H9 (cell line): ENCODE results near the gene NUAK2. TPM values are rescaled to one million over a fixed set of nuclear protein-coding genes. Genes with fewer than 3 reads are reported as not detected.

ENCODE experiments used
- DNase-seq: peaks from one replicate; pipeline ENCODE4 v3.0.0-alpha.2; 2017
- H2AFZ ChIP-seq: one replicate; pipeline ENCODE4 v1.6.1; 2013; ENCODE audit warnings: mild to moderate bottlenecking, low read length, control low read depth, moderate library complexity
- H2AK5ac ChIP-seq: 2 replicates; pipeline ENCODE4 v1.6.1; 2013; ENCODE audit warnings: low read length, control low read depth, mixed read lengths; ENCODE audit not compliant: insufficient read length
- H2BK120ac ChIP-seq: one replicate; pipeline ENCODE4 v1.6.1; 2013; ENCODE audit warnings: low read depth, mild to moderate bottlenecking, low read length, control low read depth, inconsistent platforms; ENCODE audit not compliant: poor library complexity, severe bottlenecking
- H2BK12ac ChIP-seq: 2 replicates; pipeline ENCODE4 v1.6.1; 2013; ENCODE audit warnings: low read length, control low read depth, mixed read lengths, low read depth; ENCODE audit not compliant: insufficient read length
- H2BK15ac ChIP-seq: 2 replicates; pipeline ENCODE4 v1.6.1; 2013; ENCODE audit warnings: low read depth, low read length, control low read depth
- H2BK20ac ChIP-seq: one replicate; pipeline ENCODE4 v1.6.1; 2013; ENCODE audit warnings: low read depth, mild to moderate bottlenecking, low read length, control low read depth, inconsistent platforms; ENCODE audit not compliant: poor library complexity, severe bottlenecking
- H2BK5ac ChIP-seq: 2 replicates; pipeline ENCODE4 v1.6.1; 2013; ENCODE audit warnings: low read length, control low read depth, mixed read lengths; ENCODE audit not compliant: insufficient read length
- H3K14ac ChIP-seq: 2 replicates; pipeline ENCODE4 v1.6.1; 2013; ENCODE audit warnings: low read length, control low read depth; ENCODE audit not compliant: insufficient read depth
- H3K18ac ChIP-seq: 2 replicates; pipeline ENCODE4 v1.6.1; 2013; ENCODE audit warnings: low read depth, mild to moderate bottlenecking, mixed read lengths, low read length, control low read depth; ENCODE audit not compliant: insufficient read length
- H3K23ac ChIP-seq: 2 replicates; pipeline ENCODE4 v1.6.1; 2013; ENCODE audit warnings: low read length, control low read depth, mixed read lengths, low read depth; ENCODE audit not compliant: insufficient read length
- H3K23me2 ChIP-seq: 2 replicates; pipeline ENCODE4 v1.6.1; 2013; ENCODE audit warnings: low read depth, mild to moderate bottlenecking, mixed read lengths, low read length, control low read depth; ENCODE audit not compliant: insufficient read length, poor library complexity, severe bottlenecking
- H3K27ac ChIP-seq: 2 replicates; pipeline ENCODE4 v1.5.1; 2013; ENCODE audit warnings: low read length, control low read depth, mixed read lengths, low read depth; ENCODE audit not compliant: insufficient read length
- H3K27me3 ChIP-seq: 2 replicates; pipeline ENCODE4 v1.6.1; 2013; ENCODE audit warnings: low read length, control low read depth, inconsistent platforms; ENCODE audit not compliant: insufficient read depth
- H3K4ac ChIP-seq: 2 replicates; pipeline ENCODE4 v1.6.1; 2013; ENCODE audit warnings: low read depth, mild to moderate bottlenecking, control low read depth, inconsistent platforms, low read length, moderate library complexity
- H3K4me1 ChIP-seq: 2 replicates; pipeline ENCODE4 v1.6.1; 2013; ENCODE audit warnings: low read length, control low read depth, inconsistent platforms; ENCODE audit not compliant: insufficient read depth
- H3K4me2 ChIP-seq: 2 replicates; pipeline ENCODE4 v1.6.1; 2013; ENCODE audit warnings: low read length, control low read depth, mixed read lengths; ENCODE audit not compliant: insufficient read length, insufficient read depth
- H3K56ac ChIP-seq: 2 replicates; pipeline ENCODE4 v1.6.1; 2013; ENCODE audit warnings: low read depth, mild to moderate bottlenecking, mixed read lengths, low read length, control low read depth; ENCODE audit not compliant: insufficient read length
- H3K79me1 ChIP-seq: 2 replicates; pipeline ENCODE4 v1.6.1; 2013; ENCODE audit warnings: low read depth, mild to moderate bottlenecking, moderate library complexity, low read length, control low read depth, inconsistent platforms; ENCODE audit not compliant: insufficient read depth, poor library complexity, severe bottlenecking
- H3K79me2 ChIP-seq: 2 replicates; pipeline ENCODE4 v1.6.1; 2013; ENCODE audit warnings: low read length, control low read depth, inconsistent platforms; ENCODE audit not compliant: insufficient read depth
- H3K9ac ChIP-seq: 2 replicates; pipeline ENCODE4 v1.6.1; 2013; ENCODE audit warnings: low read length, control low read depth, mixed read lengths; ENCODE audit not compliant: insufficient read length; ENCODE audit errors: extremely low read depth
- H3K9me3 ChIP-seq: one replicate; pipeline ENCODE4 v1.6.1; 2013; ENCODE audit warnings: low read depth, low read length, inconsistent platforms; ENCODE audit not compliant: control insufficient read depth
- H3T11ph ChIP-seq: one replicate; pipeline ENCODE4 v1.6.1; 2013; ENCODE audit warnings: mild to moderate bottlenecking, low read length, control low read depth, inconsistent platforms
- H4K20me1 ChIP-seq: one replicate; pipeline ENCODE4 v1.6.1; 2013; ENCODE audit not compliant: control insufficient read depth, insufficient read length, insufficient read depth
- H4K5ac ChIP-seq: 2 replicates; pipeline ENCODE4 v1.6.1; 2013; ENCODE audit warnings: low read depth, mild to moderate bottlenecking, mixed read lengths, low read length, control low read depth; ENCODE audit not compliant: insufficient read length
- H4K8ac ChIP-seq: replicated peaks from 2 replicates; pipeline ENCODE4 v1.6.1; 2013; ENCODE audit warnings: low read length, control low read depth, mixed read lengths, low read depth; ENCODE audit not compliant: insufficient read length
- H4K91ac ChIP-seq: 2 replicates; pipeline ENCODE4 v1.6.1; 2013; ENCODE audit warnings: low read depth, mild to moderate bottlenecking, moderate library complexity, mixed read lengths, low read length, control low read depth; ENCODE audit not compliant: insufficient read length
- H3K27ac Mint-ChIP-seq, 3 experiments: 2 replicates in 2 of 3; 3 replicates in 1 of 3; pipeline ENCODE4 v1.8.0; 2020 to 2021; ENCODE audit warnings: mixed read lengths in 3 of 3, mild to moderate bottlenecking in 1 of 3, moderate library complexity in 1 of 3
- H3K27me3 Mint-ChIP-seq: 2 replicates; pipeline ENCODE4 v1.8.0; 2021; ENCODE audit warnings: low read depth, mild to moderate bottlenecking, moderate library complexity, mixed read lengths
- H3K36me3 Mint-ChIP-seq, 3 experiments: 2 replicates in 2 of 3; 3 replicates in 1 of 3; pipeline ENCODE4 v1.8.0; 2020 to 2021; ENCODE audit warnings: low read depth in 3 of 3, mixed read lengths in 3 of 3; ENCODE audit not compliant: insufficient read depth in 1 of 3
- H3K4me1 Mint-ChIP-seq, 2 experiments: 2 replicates each; pipeline ENCODE4 v1.8.0; 2020; ENCODE audit warnings: mixed read lengths in 2 of 2
- H3K4me3 Mint-ChIP-seq, 2 experiments: 2 replicates in 1 of 2; 3 replicates in 1 of 2; pipeline ENCODE4 v1.8.0; 2020 to 2021; ENCODE audit warnings: mild to moderate bottlenecking in 2 of 2, mixed read lengths in 2 of 2, moderate library complexity in 1 of 2
- H3K9me3 Mint-ChIP-seq, 2 experiments: 2 replicates in 1 of 2; 3 replicates in 1 of 2; pipeline ENCODE4 v1.8.0; 2020; ENCODE audit warnings: mild to moderate bottlenecking in 2 of 2, mixed read lengths in 2 of 2, moderate library complexity in 1 of 2
- CTCF ChIP-seq: fragments of 200-600 bp; sonication (generic); conservative IDR thresholded peaks from 3 replicates; pipeline ENCODE4 v1.8.0; 2021; ENCODE audit warnings: antibody characterized with exemption, mild to moderate bottlenecking
- WGBS: extraction: QIAGEN DNeasy Blood & Tissue Kit; methylation state at CpG from one replicate; pipeline ENCODE4 v1.1.7; 2013; ENCODE audit warnings: missing lambda C conversion rate, low lambda C conversion rate, mixed read lengths; ENCODE audit not compliant: insufficient read length; ENCODE audit errors: extremely low coverage; 5-methylcytosine and 5-hydroxymethylcytosine counted together
- total RNA-seq: library from RNA; stranded (reverse); gene quantifications from 2 replicates; pipeline ENCODE4 v1.2.1, GENCODE V29; 2021

Gene NUAK2
- total RNA-seq, 1 experiment from 2014 or later: 15.4 TPM

GRCh38 chr1:205353612-205354011, 32.1 kb upstream of the NUAK2 start:
- Histone ChIP-seq H3K14ac (no peak overlapping the region), H2BK12ac (no peak overlapping the region), H3K56ac (no peak overlapping the region), H3K27me3 (no peaks in the 10 kb centered on the region), H2BK15ac (no peak overlapping the region), H3K79me1 (no peaks in the 10 kb centered on the region), H3K4me2 (no peak overlapping the region), H3K4ac (no peak overlapping the region), H2BK120ac (no peak overlapping the region), H4K5ac (no peak overlapping the region), H3K27ac (no peak overlapping the region), H2BK20ac (no peak overlapping the region), H3T11ph (no peak overlapping the region), H3K23ac (no peak overlapping the region), H3K79me2 (no peaks in the 10 kb centered on the region), H3K23me2 (no peaks in the 10 kb centered on the region), H3K9me3 (no peaks in the 10 kb centered on the region), H4K91ac (no peak overlapping the region), H3K18ac (no peak overlapping the region), H3K4me1 (peaks cover 16% of the 10 kb centered on the region; the same call in 1 of the 2 replicates), H4K8ac (no peak overlapping the region), H4K20me1 (no peaks in the 10 kb centered on the region), H3K9ac (no peak overlapping the region), H2AFZ (no peak overlapping the region), H2BK5ac (no peak overlapping the region), H2AK5ac (no peak overlapping the region)
- no peak for TF ChIP-seq CTCF
- Mint-ChIP-seq H3K27me3 (peaks cover 3% of the 10 kb centered on the region), H3K9me3 (no peaks in the 10 kb centered on the region), H3K4me1 (peaks cover 84 to 89% of the 10 kb centered on the region in 2 experiments), H3K36me3 (no peaks in the 10 kb centered on the region; a peak in 1 of 7 replicates), H3K4me3 (no peak overlapping the region), H3K27ac (no peak overlapping the region)
- no CpG with 5 or more reads among the region's 6 CpGs for WGBS
- no peak for DNase-seq
